ENCODE data around the gene FGF12.

The FGF12 gene

DNA sequence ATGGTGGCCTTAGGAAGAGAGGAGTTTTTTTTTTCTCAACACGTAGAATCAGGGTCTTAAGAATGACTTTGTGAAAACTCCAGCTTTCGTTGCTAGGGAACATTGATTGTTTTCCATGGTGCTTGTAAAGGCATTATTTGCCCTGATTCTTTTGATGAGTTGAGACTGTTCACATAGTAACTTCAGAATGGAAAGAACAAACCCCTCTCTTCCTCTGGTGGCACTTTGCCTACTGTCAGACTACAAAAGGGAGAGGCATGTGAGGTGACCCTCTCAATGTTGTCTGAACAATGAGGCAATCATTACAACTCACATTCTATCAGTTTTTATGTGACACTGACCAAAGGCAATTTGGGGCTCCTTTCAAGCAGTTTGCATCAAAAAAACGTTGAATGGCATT lies 477.8 kb downstream of the FGF12 start:
- DNase-seq: no peak

DNA sequence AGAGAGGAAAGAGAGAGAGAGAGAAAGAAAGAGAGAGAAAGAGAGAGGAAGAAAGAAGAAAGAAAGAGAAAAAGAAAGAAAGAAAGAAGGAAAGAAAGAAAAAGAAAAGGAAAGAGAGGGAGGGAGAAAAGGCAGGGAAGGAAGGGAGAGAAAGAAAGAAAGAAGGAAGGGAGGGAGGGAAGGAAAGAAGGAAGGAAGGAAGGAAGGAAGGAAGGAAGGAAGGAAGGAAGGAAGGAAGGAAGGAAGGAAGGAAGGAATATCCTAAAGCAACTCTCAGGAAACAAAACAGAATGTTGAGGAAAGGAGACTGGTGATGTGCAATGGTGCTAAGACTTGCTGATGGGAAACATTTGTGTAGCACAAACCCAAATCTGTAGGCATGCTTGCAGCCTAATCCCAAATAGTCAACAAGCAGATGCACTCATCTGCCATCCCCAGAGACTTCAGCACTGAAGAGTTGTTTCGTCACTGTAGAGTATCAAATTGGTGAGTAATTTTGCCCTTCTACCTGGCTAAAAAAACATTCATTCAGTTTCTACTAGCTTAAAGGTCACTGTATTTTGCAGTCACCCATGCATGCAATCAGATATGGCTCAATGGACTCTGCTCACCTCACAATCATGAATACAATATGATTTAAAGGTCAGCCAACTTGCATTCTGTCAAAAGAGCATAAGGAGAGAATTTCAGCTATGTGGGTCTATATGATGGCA lies 480.3 kb downstream of the FGF12 start:
- DNase-seq: no peak

DNA sequence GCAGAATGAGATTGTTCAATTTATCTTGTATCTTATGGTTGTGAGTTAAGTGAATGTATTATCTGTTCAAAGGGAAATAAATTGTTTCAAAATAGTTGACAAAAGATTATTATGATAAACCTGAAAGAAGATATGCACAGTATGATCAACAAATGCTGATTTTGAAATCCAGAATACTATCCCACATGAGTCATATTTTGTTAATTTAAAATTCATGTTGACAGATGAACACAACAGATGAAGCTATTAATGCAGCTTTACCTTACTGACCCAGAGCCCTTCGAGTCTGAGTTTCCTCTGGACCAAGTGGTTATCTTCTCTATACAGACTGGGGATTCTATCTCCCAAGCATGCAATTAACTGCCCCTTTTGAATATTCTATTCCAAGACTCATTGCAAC lies 482.8 kb downstream of the FGF12 start:
- no peak for DNase-seq

DNA sequence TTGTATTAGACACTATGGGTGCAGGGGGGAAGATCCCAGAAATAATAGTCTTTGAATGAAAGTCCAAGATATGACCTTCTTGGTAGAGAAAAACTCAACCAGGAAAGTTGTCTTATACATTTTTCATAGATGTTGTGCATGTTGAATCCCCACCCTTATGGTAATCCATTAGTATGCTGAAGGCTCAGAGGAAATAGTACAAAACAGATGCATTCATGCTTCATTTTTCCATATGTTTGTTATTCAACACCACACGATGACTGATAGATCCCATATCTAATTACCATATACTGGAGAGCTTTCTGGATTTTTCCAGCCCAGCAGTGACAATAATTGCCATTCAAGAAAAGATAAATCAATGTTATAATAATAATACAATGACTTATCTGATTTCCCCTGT lies 487.4 kb downstream of the FGF12 start:
- DNase-seq: no peak

DNA sequence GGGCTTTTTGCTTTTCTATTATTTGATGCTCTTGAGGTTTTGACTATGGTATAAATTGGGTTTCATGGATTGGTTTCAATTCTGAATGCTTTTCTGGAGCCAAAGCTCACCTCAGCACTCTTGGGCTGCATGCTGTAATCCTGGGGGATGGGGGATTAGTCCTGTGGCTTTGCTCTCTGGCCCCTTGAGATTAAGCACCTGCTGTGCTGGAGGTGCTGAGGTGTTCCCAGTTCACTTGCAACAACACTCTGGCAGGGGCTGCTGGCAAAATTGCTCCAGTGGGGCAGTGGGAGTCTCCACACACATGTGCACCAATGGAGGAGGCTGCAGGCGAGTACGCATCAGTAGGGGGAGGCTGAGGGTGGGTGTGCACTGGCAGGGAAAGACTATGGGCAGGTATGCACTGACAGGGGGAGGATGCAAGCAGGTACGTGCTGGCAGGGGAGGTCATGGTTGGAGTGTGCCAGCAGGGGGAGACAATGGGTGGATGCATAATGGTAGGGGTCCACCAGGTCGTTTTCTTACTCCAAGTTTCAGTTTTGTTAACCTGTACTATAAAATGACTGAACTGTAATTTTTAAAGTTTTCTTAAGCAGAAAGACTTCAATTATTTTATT lies 489.2 kb downstream of the FGF12 start:
- no peak for DNase-seq

DNA sequence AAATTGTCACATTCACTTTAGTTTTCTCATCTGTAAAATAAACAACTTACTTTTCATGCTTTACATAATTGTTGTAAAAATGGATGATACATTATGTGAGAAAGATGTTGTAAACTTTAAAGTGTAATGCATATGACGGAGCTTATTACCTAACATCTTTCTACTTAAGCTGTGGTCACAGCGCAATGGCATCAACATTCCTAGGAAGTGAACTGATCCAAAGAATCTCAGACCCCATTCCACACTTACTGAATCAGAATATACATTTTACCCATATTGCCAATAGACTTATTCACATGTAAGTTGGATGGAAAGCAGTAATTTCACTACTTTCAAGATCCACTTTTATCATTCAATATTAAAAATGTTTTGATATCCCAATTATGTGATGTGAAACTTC lies 497.5 kb downstream of the FGF12 start:
- DNase-seq: no peak

DNA sequence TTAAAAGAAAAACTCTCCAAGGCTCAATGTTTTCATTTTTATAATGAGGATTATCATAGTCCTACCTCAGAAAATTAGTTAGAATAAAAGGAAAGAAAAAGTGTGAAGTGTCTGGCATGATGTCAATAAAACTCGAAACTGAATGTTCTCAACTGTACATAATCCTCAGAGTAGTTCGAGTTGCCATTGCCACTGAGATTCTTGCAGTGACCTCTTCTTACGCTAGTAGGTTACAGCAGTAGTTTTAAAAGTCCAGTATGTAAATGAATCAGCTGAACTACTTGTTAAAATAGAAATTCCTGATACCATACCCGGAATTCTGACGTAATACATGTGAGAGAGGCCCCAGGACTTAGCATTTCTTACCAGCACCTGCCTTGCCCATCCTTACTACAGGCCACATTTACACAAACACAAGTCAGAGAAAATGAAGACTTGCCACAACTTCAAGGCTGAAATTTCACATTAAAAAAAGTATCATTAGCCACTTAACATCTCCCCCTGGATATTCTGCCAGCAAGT lies 502.6 kb downstream of the FGF12 start:
- no peak for DNase-seq

DNA sequence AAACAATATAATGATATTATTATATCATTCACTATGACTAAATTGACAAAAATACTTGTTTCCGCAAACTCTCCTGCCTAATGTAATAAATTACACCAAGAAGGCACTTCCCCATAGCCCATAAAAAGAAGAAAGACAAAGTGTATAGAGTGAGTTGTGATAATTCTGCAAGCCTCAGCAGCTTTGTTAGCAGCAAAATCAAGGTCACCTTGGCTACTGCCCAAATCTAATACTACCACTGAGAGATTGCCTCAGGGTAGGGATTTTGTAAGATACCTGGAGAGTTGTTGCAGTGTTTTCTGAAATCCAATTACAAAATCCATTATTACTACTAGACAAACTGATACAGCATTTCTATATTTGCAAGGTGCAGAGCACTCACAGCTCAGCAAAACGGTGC lies 503.5 kb downstream of the FGF12 start:
- no peak for DNase-seq

DNA sequence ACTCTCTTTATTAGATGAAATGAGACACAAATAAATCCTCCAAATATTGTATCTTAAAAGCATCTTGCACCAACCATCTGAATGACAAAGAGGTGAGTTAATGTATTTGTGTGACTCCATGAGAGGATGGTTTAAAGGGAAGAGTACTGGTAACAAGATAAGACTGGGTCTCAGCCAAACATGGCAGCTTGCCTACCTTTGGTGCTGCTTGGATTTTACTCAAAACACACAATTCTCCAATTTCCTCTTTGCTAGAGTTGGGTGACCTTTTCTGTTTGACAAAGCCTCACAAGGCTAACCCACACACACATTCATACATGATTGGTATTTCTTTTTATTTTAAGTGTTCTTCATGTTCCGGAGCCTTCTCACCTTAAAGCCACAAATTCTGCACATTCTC lies 506.4 kb downstream of the FGF12 start:
- DNase-seq: no peak

DNA sequence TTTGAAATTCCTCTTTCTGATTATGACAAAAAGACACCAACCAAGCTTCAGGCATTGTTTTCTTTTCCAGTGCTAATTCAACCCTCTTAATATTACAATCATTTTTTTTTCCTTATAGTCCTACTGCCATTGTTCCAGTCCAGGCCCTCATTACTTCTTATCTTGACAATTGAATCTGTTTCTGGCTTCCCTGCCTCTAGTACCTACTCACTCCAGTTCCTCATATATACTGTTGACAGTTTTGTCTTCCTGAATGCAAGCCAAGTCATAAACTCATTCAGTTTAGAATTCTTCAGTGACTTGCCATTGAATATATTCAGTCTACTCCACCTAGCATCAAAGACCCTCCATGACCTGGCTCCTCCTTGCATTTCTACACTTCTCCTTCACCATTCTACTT lies 507.4 kb downstream of the FGF12 start:
- DNase-seq: no peak

DNA sequence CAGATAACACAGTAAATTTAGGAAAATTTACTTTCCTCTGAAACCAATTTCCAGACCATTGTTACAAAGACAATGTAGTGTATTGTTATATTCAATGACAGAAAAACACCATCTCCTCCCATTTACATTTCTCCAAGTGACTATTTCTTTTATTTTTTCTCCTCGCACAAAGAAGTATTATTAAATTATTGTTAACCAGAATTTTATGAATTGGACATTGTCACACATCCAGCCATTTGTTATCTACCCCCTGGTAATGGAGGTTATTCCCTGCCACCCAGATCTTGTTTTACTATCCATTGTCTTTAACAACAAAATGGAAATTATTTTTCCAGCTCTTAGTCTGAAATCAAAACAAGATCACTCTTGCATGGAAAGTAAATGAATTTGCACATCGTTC lies 511.3 kb downstream of the FGF12 start:
- no peak for DNase-seq

DNA sequence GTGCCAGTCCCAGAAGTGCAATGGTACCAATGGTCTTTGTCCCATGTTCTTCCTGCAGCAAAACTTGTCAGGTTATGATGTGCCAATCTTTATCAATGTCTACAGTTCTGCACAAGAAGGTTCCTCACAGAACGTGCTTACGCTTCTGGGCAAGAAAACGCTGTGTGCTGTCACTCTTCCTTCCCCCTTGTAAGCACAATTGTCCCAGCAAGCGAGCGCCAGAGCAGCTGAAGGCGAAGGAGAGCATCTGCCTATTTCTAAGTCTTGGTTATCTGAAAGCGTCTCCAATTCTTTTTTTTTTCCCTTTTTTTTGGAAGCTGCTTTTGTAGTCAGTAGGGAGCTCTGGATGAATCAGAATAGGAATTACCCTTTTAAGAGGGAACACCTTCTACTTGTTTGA lies 514.4 kb downstream of the FGF12 start:
- DNase-seq: no peak

DNA sequence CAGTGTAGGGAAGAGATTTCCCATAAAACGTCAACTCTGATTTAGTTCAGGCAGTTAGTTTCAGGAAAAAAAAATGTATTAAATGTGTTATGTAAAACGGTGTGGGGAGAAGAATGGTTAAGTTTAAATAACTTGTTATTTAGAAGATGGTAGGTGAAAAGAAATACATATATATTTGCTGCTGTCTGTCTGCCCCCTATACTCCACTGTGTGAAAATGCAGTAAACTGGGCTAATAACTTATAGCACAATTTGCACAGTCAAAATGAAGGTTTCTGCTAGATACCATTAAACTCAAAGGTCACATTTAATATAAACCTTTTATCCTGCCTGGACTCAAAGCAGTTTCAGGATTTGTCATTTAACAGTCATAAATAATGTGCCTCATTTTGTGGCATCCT lies 515.0 kb downstream of the FGF12 start:
- no peak for DNase-seq

DNA sequence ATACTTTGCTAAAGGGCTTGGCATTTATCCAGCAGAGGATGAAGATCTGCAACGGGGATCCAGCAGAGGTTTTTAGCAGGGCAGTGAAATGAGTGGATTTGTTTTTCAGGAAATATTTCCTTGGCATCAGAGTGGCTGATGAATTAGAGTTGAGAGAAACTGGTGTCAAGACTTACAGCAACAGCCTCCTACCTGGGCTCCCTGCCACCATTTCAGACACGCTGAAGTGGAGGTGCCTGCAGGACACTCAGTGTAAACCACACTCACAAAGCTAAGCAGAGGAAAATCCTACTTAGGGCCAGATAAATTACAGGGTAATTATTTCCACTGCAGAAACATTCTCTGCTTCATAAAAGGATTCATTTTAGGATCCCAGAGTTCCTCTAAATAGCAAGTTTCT lies 519.7 kb downstream of the FGF12 start:
- DNase-seq: no peak

DNA sequence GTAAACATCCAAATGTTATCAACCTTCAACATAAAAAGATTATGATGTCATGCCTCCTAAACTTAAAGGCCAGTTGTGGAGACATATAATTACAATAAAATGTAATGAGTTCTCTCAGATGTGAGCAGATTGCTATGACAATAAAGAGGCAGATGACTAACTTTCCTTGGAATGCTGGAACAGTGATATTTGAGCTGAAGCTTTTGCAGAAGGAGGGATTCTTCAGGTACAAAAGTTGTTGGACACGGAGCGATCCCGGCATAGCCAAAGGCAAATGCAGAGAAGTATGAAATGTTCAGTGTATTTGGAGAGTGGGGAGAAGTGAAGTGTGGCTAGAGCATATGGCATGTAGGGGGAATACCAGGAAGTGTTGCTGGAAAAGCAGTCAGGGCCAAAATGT lies 520.1 kb downstream of the FGF12 start:
- DNase-seq: no peak

DNA sequence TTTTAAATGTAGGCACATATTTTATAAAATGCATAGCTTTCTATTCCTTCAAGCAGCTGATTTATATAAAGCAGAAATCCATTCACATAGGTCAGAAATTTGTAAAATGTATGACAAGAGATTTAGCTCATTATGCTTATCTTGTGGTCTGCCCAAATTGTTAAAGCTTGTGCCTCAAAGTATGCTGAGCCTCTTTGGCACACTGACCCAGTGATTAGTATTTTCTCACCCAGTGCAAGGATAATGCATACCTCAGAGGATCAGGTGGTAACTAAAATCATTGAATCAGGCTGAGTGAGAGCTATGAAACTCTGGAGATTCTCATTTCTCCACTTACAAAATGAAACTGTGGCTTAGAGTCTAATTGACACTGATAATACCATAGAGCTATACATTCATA lies 533.3 kb downstream of the FGF12 start:
- no peak for DNase-seq

DNA sequence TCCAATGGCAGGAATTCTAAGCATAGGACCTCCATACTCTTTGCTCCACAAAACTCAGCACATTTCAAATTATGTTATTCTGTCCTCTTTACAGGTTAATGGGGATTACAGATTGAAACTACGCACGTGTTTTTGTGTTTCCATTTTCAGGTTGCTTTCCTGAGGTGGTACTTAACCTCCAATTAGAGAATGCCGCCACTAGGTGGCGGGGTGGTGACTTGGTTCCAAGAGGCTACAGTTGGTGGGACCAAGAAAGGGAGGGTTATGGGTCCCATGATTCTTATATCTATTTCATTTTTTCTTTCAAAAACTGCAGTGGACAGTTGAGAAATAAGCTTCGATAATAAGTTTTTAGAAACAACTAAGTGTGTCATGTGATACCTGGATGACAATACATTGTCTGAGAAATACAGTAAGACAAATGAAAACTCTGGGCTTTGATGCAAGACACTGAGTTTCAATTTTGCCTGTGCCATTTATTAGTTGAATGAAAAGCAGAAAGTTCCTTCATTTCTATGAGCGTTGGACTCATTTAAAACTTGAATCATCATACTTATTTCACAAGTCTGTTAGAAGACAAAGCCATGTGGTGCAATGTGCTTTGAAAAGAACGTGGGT lies 539.0 kb downstream of the FGF12 start:
- DNase-seq: peak; percentile 21

DNA sequence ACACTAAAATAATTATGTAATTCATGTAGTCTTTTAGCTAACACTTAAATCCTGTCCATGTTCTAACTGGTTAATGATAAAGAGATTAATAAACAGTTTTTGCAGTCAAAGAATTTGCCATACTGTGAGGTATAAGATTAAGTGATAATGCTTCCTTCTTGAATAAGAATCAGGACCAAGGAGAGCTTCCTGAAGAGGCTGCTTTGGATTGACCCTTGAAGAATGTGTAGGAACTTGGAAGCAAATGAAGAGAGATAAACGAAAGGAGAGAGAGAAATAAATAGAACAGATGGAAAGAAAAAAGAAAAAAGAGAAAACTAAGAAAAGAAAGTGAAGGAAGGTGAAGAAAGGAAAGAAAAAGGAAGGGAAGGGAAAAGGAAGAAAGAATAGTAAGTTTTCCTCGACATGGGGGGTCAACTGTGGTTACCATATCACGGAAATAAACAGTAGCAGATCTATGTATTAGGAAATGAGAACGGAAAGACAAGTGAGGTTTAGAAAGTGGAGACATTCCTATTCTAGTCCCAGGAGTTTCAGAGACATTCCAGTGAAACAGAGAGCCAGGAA lies 539.8 kb downstream of the FGF12 start:
- no peak for DNase-seq

DNA sequence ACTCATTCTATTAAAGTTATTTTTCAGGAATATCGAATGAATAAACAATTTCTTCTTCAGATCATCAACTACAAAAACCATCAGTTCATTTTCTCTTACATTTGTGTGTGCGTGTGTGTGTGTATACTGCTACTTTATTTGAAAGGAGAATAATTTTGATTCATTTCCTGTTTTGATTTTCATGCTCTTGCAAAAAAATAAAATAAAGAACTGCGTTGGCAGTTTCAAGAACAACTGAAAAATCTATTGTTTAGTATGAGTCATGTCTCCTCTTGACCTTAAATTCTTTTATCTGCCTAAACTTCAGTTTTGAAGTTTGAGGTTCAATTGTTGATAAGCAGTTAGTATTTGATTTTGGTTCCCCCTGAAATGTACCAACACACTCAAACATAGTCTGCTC lies 540.8 kb downstream of the FGF12 start:
- no peak for DNase-seq

DNA sequence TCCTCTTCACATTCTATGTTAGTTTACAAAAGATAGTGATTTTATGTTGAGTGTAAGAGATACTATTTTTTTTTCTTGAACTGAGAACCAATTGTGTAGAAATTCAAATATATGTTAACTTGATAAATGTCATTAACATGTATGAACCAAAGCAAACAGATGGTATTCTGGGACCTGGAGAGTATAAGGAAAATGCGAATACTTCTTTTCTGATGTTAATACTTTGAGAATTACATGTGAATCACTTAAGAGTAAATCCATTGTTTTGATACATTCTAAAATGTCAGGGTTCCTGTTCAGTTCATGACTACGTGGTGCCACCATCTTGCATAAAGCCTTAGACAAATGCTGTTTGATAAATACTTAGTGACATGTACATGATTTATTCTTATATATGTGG lies 541.3 kb downstream of the FGF12 start:
- no peak for DNase-seq

DNA sequence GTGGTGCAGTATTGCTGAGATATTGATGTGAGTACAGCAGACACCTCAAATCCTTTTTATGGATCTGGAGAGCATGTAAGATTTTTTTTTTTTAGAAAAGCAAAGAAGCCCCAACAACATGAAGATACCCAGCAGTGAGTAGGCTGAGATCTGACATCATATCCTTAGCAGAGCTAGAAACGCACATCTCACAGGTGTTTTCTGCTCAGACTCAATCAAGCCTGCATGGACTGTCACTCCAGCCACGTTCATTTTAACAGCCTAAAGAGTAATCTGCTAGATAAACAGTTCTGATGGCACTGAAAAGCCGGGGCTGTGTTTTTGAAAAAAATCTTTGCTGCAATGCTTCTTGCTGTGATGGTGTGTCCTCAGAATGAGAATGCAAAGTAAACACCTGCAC lies 544.2 kb downstream of the FGF12 start:
- DNase-seq: no peak

DNA sequence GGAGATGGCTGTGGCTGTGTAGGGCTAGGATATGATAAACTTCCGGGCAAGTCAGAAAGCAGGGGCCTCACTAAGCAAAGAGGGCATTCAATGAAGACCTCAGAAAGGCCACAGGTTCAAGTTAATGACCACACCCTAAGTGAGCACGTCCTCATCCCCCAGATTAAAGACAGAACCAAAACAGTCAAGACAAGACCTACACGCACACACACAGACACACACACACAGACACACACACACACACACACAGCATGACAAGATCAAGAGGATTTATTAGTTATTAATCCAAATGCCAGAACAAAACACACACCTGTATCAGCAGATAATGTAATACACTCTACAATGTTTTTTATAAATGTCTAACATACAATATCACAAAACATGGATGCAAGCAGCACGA lies 546.2 kb downstream of the FGF12 start:
- DNase-seq: no peak

DNA sequence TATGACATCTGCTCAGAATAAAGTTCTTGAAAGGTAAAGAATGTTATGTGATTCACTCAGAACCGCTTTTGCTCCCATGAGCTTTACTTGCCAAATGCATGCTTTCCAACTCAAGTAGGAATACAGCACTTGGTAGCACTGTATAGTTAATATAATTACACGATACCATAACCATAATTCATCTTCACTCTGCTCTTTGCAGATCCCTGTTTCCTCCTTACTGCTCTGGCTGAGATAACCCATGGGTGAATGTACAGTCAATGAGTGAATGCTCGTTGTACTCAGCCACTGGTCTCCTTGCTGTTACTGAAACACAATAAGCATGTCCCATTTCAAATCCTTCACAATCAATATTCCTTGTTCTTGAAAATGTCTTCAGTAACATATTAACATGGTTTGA lies 550.0 kb downstream of the FGF12 start:
- no peak for DNase-seq

DNA sequence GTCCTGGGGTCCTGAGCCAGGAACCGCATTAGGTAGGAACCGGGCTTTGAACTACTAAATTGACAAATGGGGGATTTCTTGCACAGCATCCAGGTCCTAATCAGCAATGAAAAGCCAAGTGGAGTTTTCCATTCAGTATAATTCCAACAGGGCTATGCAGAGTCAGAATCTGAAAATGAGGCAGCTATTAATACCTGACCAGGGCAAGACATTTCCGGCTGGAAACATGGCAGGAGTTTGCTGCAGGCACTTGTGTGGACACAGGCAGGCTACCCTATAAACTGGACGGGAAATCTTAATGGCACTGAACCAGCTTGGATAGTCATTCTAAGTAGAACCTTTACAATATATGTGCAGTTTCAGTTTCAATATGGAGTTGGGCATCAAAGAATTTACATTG lies 553.1 kb downstream of the FGF12 start:
- DNase-seq: no peak

Data from CD4-positive, alpha-beta T cell treated with Interleukin-10 for 1 hour (primary cell).